Nephron (organoid): ENCODE data around the gene BABAM2.

Source experiments
- H3K27ac Mint-ChIP-seq, 3 experiments: 2 replicates each; pipeline ENCODE4 v1.8.0; 2020; ENCODE audit warnings: mixed read lengths in 3 of 3, mild to moderate bottlenecking in 2 of 3, moderate library complexity in 1 of 3
- H3K27me3 Mint-ChIP-seq: 2 replicates; pipeline ENCODE4 v1.8.0; 2021; ENCODE audit warnings: low read depth, mild to moderate bottlenecking, moderate library complexity, mixed read lengths
- H3K36me3 Mint-ChIP-seq: 2 replicates; pipeline ENCODE4 v1.8.0; 2020; ENCODE audit warnings: low read depth, mixed read lengths
- H3K4me1 Mint-ChIP-seq: 2 replicates; pipeline ENCODE4 v1.8.0; 2020; ENCODE audit warnings: mixed read lengths
- H3K4me3 Mint-ChIP-seq, 3 experiments: 2 replicates each; pipeline ENCODE4 v1.8.0; 2020; ENCODE audit warnings: mild to moderate bottlenecking in 3 of 3, mixed read lengths in 3 of 3, moderate library complexity in 2 of 3
- H3K9me3 Mint-ChIP-seq: 2 replicates; pipeline ENCODE4 v1.8.0; 2020; ENCODE audit warnings: mixed read lengths
- TF ChIP-seq, protein P1 (sequence below), 3 experiments: fragments of 200-600 bp; sonication (generic); IDR thresholded peaks; one replicate each; pipeline ENCODE4 v1.5.0; 2021; ENCODE audit warnings: antibody characterized with exemption in 3 of 3; ENCODE audit not compliant: unreplicated experiment in 3 of 3

Gene BABAM2

DNA sequence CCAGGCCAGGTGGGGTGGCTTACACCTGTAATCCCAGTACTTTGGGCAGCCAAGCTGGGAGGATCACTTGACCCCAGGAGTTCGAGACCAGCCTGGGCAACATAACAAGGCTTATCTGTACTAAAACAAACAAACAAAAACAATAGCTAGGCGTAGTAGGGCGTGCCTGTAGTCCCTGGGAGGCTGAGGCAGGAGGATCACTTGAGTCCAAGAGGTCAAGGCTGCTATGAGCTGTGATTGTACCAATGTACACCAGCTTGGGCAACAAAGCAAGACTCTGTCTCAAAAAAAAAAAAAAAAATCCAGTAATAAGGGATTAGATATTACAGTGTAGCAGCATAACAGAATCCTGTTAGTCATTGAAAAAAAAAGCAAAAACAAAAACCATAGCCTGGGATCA lies 279.0 kb downstream of the BABAM2 start:
- Mint-ChIP-seq H3K36me3 (peaks cover 3% of the 10 kb centered on the region), H3K9me3 (no peaks in the 10 kb centered on the region), H3K4me3 (no peak overlapping the region), H3K27ac (no peak overlapping the region), H3K4me1 (peaks cover 9% of the 10 kb centered on the region), H3K27me3 (no peaks in the 10 kb centered on the region)
- TF ChIP-seq, protein P1, sequence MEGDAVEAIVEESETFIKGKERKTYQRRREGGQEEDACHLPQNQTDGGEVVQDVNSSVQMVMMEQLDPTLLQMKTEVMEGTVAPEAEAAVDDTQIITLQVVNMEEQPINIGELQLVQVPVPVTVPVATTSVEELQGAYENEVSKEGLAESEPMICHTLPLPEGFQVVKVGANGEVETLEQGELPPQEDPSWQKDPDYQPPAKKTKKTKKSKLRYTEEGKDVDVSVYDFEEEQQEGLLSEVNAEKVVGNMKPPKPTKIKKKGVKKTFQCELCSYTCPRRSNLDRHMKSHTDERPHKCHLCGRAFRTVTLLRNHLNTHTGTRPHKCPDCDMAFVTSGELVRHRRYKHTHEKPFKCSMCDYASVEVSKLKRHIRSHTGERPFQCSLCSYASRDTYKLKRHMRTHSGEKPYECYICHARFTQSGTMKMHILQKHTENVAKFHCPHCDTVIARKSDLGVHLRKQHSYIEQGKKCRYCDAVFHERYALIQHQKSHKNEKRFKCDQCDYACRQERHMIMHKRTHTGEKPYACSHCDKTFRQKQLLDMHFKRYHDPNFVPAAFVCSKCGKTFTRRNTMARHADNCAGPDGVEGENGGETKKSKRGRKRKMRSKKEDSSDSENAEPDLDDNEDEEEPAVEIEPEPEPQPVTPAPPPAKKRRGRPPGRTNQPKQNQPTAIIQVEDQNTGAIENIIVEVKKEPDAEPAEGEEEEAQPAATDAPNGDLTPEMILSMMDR (IDR thresholded peaks at IDR 0.05; ENCODE audit: unreplicated experiment in 3 of 3): no peak

DNA sequence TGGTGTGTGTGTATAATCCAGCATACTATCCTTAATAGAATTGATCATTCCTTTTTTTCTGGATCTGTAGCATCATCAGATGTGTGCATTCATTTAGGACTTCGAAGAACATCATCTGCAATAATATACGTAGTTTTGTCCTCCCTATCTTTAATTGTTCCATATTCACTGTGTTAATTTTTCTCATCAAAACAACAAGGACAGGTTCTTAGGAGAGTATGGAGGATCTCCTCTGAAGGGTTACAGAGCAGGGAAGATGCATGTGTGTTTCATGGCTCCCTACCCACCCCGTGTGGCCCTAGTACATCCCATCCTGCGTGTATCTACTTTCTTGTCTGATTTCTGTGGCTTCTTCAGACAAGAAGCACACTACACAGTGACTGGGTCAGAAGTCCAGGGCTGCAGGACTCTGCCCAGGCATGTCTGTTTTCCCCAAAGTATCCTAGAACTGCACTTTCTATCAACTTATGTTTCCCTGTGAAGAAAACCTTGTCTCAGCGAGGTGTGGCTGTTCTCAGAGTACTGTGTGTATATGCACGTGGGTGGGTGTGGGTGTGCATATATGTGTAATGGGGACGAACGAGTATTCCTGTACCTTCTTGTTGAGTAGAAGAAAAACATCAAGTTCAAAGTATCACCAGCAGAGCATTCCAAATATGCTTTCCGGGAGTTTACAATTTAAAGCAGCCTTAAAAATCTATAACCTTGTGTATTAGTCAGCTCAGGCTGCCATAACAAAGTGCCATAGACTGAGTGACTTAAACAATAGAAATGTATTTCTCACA lies 281.8 kb downstream of the BABAM2 start:
- TF ChIP-seq, protein P1 (IDR thresholded peaks at IDR 0.05; ENCODE audit: unreplicated experiment in 3 of 3): no peak
- no peaks in the 10 kb centered on the region for H3K27me3 Mint-ChIP-seq
- no peaks in the 10 kb centered on the region for H3K4me1 Mint-ChIP-seq
- peaks cover 13% of the 10 kb centered on the region for H3K9me3 Mint-ChIP-seq
- H3K4me3 Mint-ChIP-seq: no peak overlapping the region
- H3K27ac Mint-ChIP-seq: no peak overlapping the region
- H3K36me3 Mint-ChIP-seq: peaks cover 19% of the 10 kb centered on the region

DNA sequence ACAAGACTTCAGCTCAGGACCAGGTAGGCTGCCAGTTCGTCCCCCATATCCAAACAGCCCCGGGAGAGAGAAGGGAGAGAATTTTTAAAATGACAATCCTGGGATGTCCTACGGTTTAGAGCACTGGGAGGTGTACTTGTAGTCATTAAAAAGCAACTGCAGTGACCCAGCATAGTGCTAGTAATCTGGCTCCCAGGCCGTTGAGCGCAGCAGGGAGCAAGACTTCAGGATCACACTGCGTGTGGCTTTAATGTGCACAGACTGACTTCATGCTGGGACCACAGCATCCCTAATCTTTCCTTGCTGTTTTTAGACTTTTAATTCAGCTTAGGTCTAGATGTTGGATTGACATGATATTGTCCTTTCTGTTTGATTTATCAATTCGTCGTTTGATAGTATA lies 282.8 kb downstream of the BABAM2 start:
- Mint-ChIP-seq H3K9me3 (peaks cover 20% of the 10 kb centered on the region), H3K4me1 (no peaks in the 10 kb centered on the region), H3K27ac (no peak overlapping the region), H3K36me3 (peaks cover 25% of the 10 kb centered on the region), H3K27me3 (no peaks in the 10 kb centered on the region), H3K4me3 (no peak overlapping the region)
- TF ChIP-seq, protein P1 (IDR thresholded peaks at IDR 0.05; ENCODE audit: unreplicated experiment in 3 of 3): no peak

DNA sequence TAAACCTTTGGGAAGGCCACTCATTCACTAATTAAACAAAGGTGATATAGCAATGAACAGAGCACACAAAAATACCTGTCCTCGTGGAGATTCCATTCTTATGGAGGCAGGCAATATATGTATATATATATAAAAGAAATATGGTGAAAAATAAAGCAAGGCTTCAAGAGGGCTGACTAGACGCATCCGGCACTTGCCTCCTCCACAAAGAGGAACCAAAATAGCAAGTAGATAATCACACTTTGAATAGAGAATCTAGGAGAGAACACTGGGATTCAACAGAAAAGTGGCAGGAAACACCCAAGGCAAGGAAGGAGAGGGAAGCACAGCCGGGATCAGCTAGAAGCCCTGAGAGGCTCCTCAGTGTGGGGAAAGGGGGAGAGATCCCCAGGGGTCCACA lies 283.7 kb downstream of the BABAM2 start:
- Mint-ChIP-seq H3K27ac (no peak overlapping the region), H3K4me1 (no peaks in the 10 kb centered on the region), H3K27me3 (no peaks in the 10 kb centered on the region), H3K4me3 (no peak overlapping the region), H3K36me3 (peaks cover 27% of the 10 kb centered on the region), H3K9me3 (peaks cover 29% of the 10 kb centered on the region)
- TF ChIP-seq, protein P1 (IDR thresholded peaks at IDR 0.05; ENCODE audit: unreplicated experiment in 3 of 3): no peak

DNA sequence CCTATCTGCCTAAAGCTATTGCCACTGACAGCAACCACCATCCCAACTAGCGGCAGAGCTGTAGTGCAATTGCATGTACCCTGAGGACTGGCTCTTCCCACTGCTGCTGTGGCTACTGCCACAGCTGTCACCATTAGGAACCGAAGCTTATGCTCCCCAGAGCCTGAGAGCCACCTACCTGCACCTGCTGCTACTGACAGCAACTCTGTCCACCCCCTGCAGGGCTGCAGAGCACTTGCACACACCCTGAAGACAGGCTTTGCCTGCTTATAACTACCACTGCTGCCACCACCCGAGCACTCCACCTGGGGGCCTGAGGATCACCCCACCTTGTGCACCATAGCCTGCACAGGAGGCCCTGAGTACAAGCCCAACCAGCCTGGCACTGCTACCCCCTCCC lies 284.5 kb downstream of the BABAM2 start:
- no peak overlapping the region for H3K4me3 Mint-ChIP-seq
- TF ChIP-seq, protein P1 (IDR thresholded peaks at IDR 0.05; ENCODE audit: unreplicated experiment in 3 of 3): no peak
- H3K27me3 Mint-ChIP-seq: no peaks in the 10 kb centered on the region
- H3K27ac Mint-ChIP-seq: no peak overlapping the region
- peaks cover 27% of the 10 kb centered on the region for H3K36me3 Mint-ChIP-seq
- peaks cover 31% of the 10 kb centered on the region for H3K9me3 Mint-ChIP-seq
- H3K4me1 Mint-ChIP-seq: no peaks in the 10 kb centered on the region

DNA sequence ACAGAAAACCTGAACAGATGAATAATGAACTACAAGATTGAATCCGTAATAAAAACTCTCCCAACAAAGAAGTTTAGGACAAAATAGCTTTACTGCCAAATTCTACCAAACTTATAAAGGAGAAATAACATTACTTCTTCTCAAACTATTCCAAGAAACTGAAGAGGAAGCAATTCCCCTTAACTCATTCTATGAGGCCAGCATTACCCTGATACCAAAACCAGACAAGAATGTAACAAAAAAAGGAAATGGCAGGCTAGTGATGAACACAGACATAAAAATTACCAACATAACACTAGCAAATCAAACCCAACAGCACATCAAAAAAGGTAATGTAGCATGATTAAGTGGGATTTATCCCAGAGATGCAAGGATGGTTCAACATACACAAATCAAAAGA lies 288.4 kb downstream of the BABAM2 start:
- no peaks in the 10 kb centered on the region for H3K4me1 Mint-ChIP-seq
- H3K9me3 Mint-ChIP-seq: peaks cover 37% of the 10 kb centered on the region
- no peak overlapping the region for H3K27ac Mint-ChIP-seq
- TF ChIP-seq, protein P1 (IDR thresholded peaks at IDR 0.05; ENCODE audit: unreplicated experiment in 3 of 3): no peak
- H3K27me3 Mint-ChIP-seq: no peaks in the 10 kb centered on the region
- peaks cover 27% of the 10 kb centered on the region for H3K36me3 Mint-ChIP-seq
- no peak overlapping the region for H3K4me3 Mint-ChIP-seq
